LNCaP clone FGC (cell line): ENCODE results near the gene PCSK6.

ENCODE experiments used
- DNase-seq: peaks from one replicate; pipeline ENCODE4 v3.0.0-alpha.2; 2011; ENCODE audit warnings: low read depth
- H3K4me3 ChIP-seq: 2 replicates; pipeline ENCODE4 v1.5.1; 2011; ENCODE audit warnings: mild to moderate bottlenecking, low read depth, low read length, control low read depth
- CTCF ChIP-seq: IDR thresholded peaks from 2 replicates; pipeline ENCODE4 v1.5.1; 2012; ENCODE audit warnings: mild to moderate bottlenecking; ENCODE audit not compliant: control insufficient read depth, insufficient read depth; ENCODE audit errors: extremely low read depth

PCSK6 gene

GRCh38 chr15:101411581-101411980 is 77.9 kb downstream of the PCSK6 start:
- no peak overlapping the region for H3K4me3 ChIP-seq
- no peak for TF ChIP-seq CTCF
- DNase-seq = no peak

- no peak overlapping the region for H3K4me3 ChIP-seq
- TF ChIP-seq CTCF = no peak
- DNase-seq = no peak
These were observed 78.4 kb downstream of the PCSK6 start for GRCh38 chr15:101411085-101411484.

GRCh38 chr15:101410612-101411011 is 78.9 kb downstream of the PCSK6 start:
- H3K4me3 ChIP-seq = no peak overlapping the region
- TF ChIP-seq CTCF = no peak
- DNase-seq = no peak

- TF ChIP-seq CTCF = no peak
- no peak overlapping the region for H3K4me3 ChIP-seq
- no peak for DNase-seq
These were observed 79.9 kb downstream of the PCSK6 start for GRCh38 chr15:101409621-101410020.

GRCh38 chr15:101407966-101408775 is 81.3 kb downstream of the PCSK6 start:
- TF ChIP-seq CTCF = no peak
- H3K4me3 ChIP-seq = no peak overlapping the region
- no peak for DNase-seq

- H3K4me3 ChIP-seq = no peak overlapping the region
- no peak for DNase-seq
- no peak for TF ChIP-seq CTCF
These were observed 82.1 kb downstream of the PCSK6 start for GRCh38 chr15:101407439-101407838.
